ENCODE results near the gene FASTK. TPM values are rescaled to one million over a fixed set of nuclear protein-coding genes. Genes with fewer than 3 reads are reported as not detected.
"Not testable (repeated sequence)": the region's sequence is repeated elsewhere in the genome, so short reads cannot be mapped to it uniquely, and the experiment has no call there.

Gene FASTK
- polyA plus RNA-seq, 4 donors: 41.3 to 74.7 (median 47.8) TPM

GRCh38 chr7:151053751-151054150 is 26.9 kb downstream of the FASTK start:
- no peak for DNase-seq (ENCODE audit: low read depth in 4 of 4, low spot score in 3 of 4)

- no peak for DNase-seq (ENCODE audit: low read depth in 4 of 4, low spot score in 3 of 4)
Measured at GRCh38 chr7:151053096-151053495, 27.5 kb downstream of the FASTK start.

DNA sequence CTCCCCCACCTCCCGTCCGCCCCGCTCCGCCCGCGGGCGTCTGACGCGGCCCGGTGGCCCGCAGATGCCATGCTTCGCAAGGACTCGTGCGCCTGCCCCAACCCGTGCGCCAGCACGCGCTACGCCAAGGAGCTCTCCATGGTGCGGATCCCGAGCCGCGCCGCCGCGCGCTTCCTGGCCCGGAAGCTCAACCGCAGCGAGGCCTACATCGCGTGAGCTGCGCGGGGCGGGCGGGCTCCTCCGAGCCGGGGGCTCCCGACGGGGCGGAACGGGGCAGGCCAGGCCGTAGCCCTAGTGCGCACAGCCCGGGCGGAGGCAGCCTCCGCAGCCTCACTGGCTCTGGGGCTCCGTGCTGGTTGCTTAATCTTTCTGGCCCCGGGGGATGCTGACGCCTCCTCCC is 29.5 kb downstream of the FASTK start:
- DNase-seq (ENCODE audit: low read depth in 4 of 4, low spot score in 3 of 4): peak in 2 of 4 donors; percentile 66 to 68

DNA sequence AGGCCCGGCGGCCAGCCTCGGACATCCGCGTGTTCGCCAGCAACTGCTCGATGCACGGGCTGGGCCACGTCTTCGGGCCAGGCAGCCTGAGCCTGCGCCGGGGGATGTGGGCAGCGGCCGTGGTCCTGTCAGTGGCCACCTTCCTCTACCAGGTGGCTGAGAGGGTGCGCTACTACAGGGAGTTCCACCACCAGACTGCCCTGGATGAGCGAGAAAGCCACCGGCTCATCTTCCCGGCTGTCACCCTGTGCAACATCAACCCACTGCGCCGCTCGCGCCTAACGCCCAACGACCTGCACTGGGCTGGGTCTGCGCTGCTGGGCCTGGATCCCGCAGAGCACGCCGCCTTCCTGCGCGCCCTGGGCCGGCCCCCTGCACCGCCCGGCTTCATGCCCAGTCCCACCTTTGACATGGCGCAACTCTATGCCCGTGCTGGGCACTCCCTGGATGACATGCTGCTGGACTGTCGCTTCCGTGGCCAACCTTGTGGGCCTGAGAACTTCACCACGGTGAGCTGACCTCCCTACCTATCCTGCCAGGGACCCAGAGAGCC is 31.6 kb downstream of the FASTK start:
- DNase-seq (ENCODE audit: low read depth in 4 of 4, low spot score in 3 of 4): no peak

DNA sequence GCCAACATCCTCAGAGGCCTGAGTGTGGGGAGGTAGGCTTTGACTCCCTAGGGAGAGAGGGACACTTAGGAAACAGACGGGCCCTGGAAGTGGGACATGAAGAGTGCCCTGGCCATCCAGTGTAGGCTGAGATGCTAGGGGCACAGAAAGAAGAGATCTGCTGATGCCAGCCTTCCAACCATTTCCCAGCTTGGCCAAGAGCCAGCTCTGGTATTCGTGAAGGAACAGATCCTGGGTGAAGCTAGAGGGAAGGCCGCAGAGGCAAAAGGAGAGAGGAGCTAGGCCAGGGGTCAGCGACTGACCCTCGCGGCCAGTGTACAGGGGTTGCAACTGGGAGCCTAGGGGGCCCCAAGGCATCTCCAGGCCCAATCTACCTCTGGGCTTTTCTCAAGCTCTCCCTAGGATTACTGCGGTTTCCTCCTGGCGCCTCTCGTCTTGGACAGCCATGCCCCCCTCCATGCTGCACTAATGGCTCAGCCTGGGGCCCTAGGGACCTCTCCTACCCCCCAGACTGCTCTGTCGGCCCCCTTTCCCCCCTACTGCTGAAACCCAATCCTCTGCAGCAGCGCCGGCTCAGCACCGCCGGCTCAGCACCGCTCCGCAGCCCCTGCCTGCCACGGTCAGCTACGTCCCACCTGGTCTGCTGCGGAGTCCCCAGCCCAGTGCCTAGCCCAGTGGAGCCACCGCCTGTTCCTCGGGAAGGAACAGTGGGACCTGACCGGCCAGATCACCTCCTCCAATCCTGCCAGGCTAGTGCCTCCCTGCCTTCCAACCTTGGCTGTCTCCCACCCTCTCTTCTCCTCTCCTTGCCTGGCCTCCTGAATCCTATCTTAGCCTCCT is 32.4 kb downstream of the FASTK start, which contains the start of gene ASIC3:
TSS of gene ASIC3 (plus strand) at position 556 of the 840 bp plus-strand sequence. CDS start 355 bp downstream, outside the sequence.
- no peak for DNase-seq (ENCODE audit: low read depth in 4 of 4, low spot score in 3 of 4)

- no peak for DNase-seq (ENCODE audit: low read depth in 4 of 4, low spot score in 3 of 4)
Measured at GRCh38 chr7:151046603-151047573, 33.7 kb downstream of the FASTK start.

- no peak for DNase-seq (ENCODE audit: low read depth in 4 of 4, low spot score in 3 of 4)
Measured at GRCh38 chr7:151045967-151046366, 34.6 kb downstream of the FASTK start.

GRCh38 chr7:151045262-151045661 is 35.3 kb downstream of the FASTK start:
- no peak for DNase-seq (ENCODE audit: low read depth in 4 of 4, low spot score in 3 of 4)

DNA sequence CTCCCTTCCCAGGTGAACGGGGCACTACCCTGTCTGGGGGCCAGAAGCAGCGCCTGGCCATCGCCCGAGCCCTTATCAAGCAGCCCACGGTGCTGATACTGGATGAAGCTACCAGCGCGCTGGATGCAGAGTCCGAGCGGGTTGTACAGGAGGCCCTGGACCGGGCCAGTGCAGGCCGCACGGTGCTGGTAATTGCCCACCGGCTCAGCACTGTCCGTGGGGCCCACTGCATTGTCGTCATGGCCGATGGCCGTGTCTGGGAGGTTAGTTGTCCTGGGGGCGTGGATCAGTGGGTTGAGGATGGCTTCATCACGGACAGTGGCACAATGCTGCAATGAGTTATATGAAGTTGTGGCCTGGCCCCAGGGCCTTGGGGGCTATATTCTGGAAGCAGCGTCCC is 36.6 kb downstream of the FASTK start:
- DNase-seq (ENCODE audit: low read depth in 4 of 4, low spot score in 3 of 4): no peak

- not testable (repeated sequence) for DNase-seq (ENCODE audit: low read depth in 4 of 4, low spot score in 3 of 4)
Measured at GRCh38 chr7:151043449-151043848, 37.2 kb downstream of the FASTK start.

GRCh38 chr7:151040616-151041375 is 39.8 kb downstream of the FASTK start:
- DNase-seq (ENCODE audit: low read depth in 4 of 4, low spot score in 3 of 4): no peak

GRCh38 chr7:151039850-151040548 is 40.6 kb downstream of the FASTK start:
- DNase-seq (ENCODE audit: low read depth in 4 of 4, low spot score in 3 of 4): no peak

DNA sequence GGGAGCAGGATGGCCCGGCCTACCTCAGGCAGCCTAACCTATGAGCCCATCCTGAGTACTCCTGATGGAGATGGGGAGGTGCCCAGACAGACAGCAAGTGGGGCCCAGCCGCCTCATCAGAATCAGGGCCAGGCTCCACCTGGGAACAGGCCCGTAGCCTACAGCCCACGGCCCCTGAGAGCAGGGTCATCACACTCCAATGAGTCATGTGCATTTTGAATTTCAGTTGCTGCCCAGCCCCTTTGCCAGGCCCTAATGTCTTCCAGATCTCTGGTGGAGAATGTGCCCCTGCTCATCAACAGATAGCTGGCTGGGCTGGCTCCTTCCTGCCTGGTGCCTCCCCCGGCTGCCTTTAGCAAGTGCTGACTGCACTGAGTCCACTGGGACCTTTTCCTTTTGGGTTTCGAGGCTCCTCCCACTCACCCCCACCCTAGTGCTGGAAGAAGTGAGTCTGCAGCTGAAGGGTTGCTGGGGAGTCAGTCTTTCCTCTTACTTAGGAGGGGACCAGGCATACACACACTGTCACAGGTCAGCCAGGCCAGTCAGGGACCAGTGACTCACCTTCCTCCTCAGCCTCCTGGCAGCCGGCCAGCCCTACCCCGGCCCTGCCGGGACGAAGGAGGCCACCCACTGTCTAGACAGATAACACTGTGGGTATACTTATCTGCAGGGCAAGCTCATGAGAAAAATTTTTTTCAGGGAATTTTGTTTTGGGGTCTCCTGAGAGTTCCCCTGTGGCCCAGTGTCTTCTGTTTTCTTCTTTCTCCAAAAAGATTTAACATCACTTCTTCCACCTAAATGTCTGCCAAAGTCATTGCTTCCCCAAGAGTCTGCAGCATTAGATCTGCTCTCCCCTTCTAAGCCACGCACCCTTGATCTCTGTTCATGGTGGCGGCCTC is 41.4 kb downstream of the FASTK start:
- no peak for DNase-seq (ENCODE audit: low read depth in 4 of 4, low spot score in 3 of 4)

DNA sequence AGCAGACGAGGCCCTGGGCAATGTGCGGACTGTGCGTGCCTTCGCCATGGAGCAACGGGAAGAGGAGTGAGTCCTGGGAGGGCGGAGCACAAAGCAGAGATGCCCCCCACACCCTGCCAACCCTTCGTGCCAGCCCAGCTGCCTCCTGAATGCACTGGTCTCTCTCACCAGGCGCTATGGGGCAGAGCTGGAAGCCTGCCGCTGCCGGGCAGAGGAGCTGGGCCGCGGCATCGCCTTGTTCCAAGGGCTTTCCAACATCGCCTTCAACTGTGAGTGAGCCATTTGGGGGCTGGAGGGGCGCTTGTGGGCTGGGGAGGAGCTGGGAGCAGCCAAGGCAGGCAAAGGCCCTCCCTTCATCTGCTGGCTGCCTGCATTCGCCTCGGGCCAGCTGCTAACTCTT is 44.7 kb downstream of the FASTK start:
- no peak for DNase-seq (ENCODE audit: low read depth in 4 of 4, low spot score in 3 of 4)

DNA sequence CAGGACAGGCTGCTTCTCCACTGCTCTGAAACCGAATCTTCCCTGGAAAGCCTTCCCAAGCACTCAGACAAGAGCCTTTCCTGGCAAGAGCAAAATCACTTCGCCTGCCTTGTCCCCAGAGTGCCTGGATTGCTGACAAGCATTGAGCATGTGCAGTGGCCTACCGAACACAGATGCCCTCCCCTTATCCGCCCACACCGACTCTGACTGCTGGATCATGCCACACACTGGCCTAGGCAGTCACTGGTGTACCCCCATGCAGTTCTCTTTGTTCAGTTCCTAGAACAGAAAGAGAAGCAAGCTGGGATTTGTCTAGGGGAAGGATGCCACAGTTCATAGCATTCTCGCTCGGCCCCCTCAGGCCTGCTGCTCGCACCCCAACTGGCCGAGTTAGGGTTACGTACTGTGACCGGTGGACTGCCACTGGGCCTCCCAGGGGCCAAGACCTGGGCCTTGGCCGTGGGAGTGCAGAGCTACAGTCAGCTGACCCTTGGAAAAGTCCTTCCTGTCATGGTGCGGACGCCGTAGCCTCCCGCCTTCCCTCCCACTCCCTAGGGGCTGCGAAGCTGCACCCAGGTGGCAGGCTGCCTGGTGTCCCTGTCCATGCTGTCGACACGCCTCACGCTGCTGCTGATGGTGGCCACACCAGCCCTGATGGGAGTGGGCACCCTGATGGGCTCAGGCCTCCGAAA is 45.4 kb downstream of the FASTK start:
- DNase-seq (ENCODE audit: low read depth in 4 of 4, low spot score in 3 of 4): no peak

DNA sequence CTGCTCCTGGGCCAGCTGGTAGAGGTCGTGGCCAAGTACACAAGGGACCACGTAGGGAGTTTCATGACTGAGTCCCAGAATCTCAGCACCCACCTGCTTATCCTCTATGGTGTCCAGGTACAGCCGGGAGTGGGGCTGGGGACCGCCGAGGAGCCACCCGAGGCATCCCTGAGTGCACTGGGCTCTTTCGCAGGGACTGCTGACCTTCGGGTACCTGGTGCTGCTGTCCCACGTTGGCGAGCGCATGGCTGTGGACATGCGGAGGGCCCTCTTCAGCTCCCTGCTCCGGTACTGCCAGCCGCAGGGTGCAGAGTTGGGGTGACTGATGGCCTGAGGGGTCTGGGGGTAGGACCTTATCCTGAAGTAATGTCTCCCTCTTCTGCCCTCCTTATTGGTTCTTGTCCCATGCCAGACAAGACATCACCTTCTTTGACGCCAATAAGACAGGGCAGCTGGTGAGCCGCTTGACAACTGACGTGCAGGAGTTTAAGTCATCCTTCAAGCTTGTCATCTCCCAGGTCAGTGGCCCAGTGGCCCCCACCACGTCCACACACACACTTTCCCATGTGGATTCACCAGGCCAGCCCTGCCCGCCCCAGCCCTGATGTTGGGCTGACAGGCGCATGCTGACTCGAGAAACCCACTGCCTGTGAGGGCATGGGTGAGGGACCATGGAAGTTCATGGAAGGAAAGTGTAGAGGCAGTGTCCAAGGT is 46.1 kb downstream of the FASTK start:
- no peak for DNase-seq (ENCODE audit: low read depth in 4 of 4, low spot score in 3 of 4)

GRCh38 chr7:151033864-151034249 is 46.8 kb downstream of the FASTK start:
- no peak for DNase-seq (ENCODE audit: low read depth in 4 of 4, low spot score in 3 of 4)

Measured in left renal pelvis (tissue), 4 donors.